Measurements from ENCODE around the gene CBLC. TPM values are rescaled to one million over a fixed set of nuclear protein-coding genes. Genes with fewer than 3 reads are reported as not detected.
A peak's percentile ranks its signal among the peaks of the same experiment; 100 is the strongest.

Gene CBLC
- total and polyA plus RNA-seq, 10 of the 15 experiments (the other 5 are each of a cell fraction or from before 2014, with no cell fraction given) = not detected

GRCh38 chr19:44813070-44813840, 35.6 kb downstream of the CBLC start:
- POLR2A ChIA-PET = no interaction called here
- Histone ChIP-seq H3K36me3 (ENCODE audit: control insufficient read depth in 2 of 2, insufficient read depth in 2 of 2, low read length in 1 of 2) (no peaks in the 10 kb centered on the region), H3K9me3 (replicated peaks; ENCODE audit: control insufficient read depth, insufficient read depth, low read length) (no peaks in the 10 kb centered on the region), H3K27ac (ENCODE audit: control insufficient read depth, insufficient read depth) (no peak overlapping the region), H3K9ac (ENCODE audit: control insufficient read depth, insufficient read depth, low read length) (no peak overlapping the region), H2AFZ (ENCODE audit: control insufficient read depth, low read depth, low read length) (no peak overlapping the region), H3K79me2 (ENCODE audit: control insufficient read depth, insufficient read depth, low read length) (no peaks in the 10 kb centered on the region), H3K4me3 (no peak overlapping the region), H3K27me3 (replicated peaks in 1 of 2; ENCODE audit: control insufficient read depth in 2 of 2, insufficient read depth in 2 of 2, low read length in 1 of 2) (no peaks in the 10 kb centered on the region; a peak in 2 of 4 replicates), H4K20me1 (ENCODE audit: control insufficient read depth, insufficient read depth) (no peaks in the 10 kb centered on the region), H3K4me1 (ENCODE audit: control insufficient read depth, insufficient read depth, low read length) (no peaks in the 10 kb centered on the region), H3K4me2 (ENCODE audit: control insufficient read depth, insufficient read depth) (no peak overlapping the region)
- intact Hi-C loops (cut with micrococcal nuclease; ENCODE audit: unreplicated experiment) (no loop called here), in situ Hi-C loops (cut with MboI) (no loop called here)
- RAD21 ChIA-PET (ENCODE audit: unreplicated experiment) = no interaction called here
- WGBS (ENCODE audit: insufficient coverage, insufficient replicate concordance, low lambda C conversion rate, missing lambda C conversion rate) = 50% methylated on average over 35 of the region's 38 CpGs
- DNase-seq (ENCODE audit: low read depth, low spot score) (no peak), ATAC-seq (no peak), FAIRE-seq (no peak)
- no TSS peak for BruUV-seq (replicated peaks)
- TF ChIP-seq CHD2 (IDR thresholded peaks at IDR 0.05; ENCODE audit: borderline replicate concordance, low read depth, low read length) (no peak), SPI1 (IDR thresholded peaks at IDR 0.05; ENCODE audit: borderline replicate concordance, insufficient read depth, low read depth, low read length) (no peak), RELB (IDR thresholded peaks at IDR 0.05; ENCODE audit: low read depth) (no peak), KLF5 (IDR thresholded peaks at IDR 0.05; ENCODE audit: partially characterized antibody) (no peak), ZSCAN29 (IDR thresholded peaks at IDR 0.05) (no peak), NR2F1 (conservative IDR thresholded peaks at IDR 0.05) (peak; percentile 80), GATAD2B (conservative IDR thresholded peaks at IDR 0.05; ENCODE audit: low read depth) (no peak), NR2C1 (IDR thresholded peaks at IDR 0.05) (peak; percentile 79), STAT3 (IDR thresholded peaks at IDR 0.05; ENCODE audit: low read depth, low read length) (no peak), NR2C2 (IDR thresholded peaks at IDR 0.05; ENCODE audit: borderline replicate concordance, control insufficient read depth, insufficient read length, low read depth) (peak; percentile 59), CBFB (IDR thresholded peaks at IDR 0.05; ENCODE audit: low read depth) (no peak), MTA3 (IDR thresholded peaks at IDR 0.05; ENCODE audit: borderline replicate concordance, low read length) (no peak), CREM (IDR thresholded peaks at IDR 0.05; ENCODE audit: low read depth) (no peak)
- TF ChIP-seq, protein P1, sequence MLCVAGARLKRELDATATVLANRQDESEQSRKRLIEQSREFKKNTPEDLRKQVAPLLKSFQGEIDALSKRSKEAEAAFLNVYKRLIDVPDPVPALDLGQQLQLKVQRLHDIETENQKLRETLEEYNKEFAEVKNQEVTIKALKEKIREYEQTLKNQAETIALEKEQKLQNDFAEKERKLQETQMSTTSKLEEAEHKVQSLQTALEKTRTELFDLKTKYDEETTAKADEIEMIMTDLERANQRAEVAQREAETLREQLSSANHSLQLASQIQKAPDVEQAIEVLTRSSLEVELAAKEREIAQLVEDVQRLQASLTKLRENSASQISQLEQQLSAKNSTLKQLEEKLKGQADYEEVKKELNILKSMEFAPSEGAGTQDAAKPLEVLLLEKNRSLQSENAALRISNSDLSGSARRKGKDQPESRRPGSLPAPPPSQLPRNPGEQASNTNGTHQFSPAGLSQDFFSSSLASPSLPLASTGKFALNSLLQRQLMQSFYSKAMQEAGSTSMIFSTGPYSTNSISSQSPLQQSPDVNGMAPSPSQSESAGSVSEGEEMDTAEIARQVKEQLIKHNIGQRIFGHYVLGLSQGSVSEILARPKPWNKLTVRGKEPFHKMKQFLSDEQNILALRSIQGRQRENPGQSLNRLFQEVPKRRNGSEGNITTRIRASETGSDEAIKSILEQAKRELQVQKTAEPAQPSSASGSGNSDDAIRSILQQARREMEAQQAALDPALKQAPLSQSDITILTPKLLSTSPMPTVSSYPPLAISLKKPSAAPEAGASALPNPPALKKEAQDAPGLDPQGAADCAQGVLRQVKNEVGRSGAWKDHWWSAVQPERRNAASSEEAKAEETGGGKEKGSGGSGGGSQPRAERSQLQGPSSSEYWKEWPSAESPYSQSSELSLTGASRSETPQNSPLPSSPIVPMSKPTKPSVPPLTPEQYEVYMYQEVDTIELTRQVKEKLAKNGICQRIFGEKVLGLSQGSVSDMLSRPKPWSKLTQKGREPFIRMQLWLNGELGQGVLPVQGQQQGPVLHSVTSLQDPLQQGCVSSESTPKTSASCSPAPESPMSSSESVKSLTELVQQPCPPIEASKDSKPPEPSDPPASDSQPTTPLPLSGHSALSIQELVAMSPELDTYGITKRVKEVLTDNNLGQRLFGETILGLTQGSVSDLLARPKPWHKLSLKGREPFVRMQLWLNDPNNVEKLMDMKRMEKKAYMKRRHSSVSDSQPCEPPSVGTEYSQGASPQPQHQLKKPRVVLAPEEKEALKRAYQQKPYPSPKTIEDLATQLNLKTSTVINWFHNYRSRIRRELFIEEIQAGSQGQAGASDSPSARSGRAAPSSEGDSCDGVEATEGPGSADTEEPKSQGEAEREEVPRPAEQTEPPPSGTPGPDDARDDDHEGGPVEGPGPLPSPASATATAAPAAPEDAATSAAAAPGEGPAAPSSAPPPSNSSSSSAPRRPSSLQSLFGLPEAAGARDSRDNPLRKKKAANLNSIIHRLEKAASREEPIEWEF (IDR thresholded peaks at IDR 0.05; ENCODE audit: insufficient replicate concordance, low read depth, low read length) = no peak
- CTCF ChIA-PET = interaction anchor here (0.6 to 1.9 kb wide), 2 partner anchors 30 to 59 kb away, joined by 3 to 5 read pairs; no protein-coding TSS in a partner anchor
- SMC1A ChIA-PET (ENCODE audit: uncharacterized antibody, unreplicated experiment) = no interaction called here

All from GM12878 (cell line).